ENCODE data around the gene OR5H14. TPM values are rescaled to one million over a fixed set of nuclear protein-coding genes. Genes with fewer than 3 reads are reported as not detected.
"Not testable (repeated sequence)": the region's sequence is repeated elsewhere in the genome, so short reads cannot be mapped to it uniquely, and the experiment has no call there.

The OR5H14 gene
- polyA plus RNA-seq (ENCODE audit: insufficient read length), result 0.02 TPM
- long read RNA-seq, donor 1, result 0 reads
- long read RNA-seq, donor 2, result 0 reads
- long read RNA-seq, donor 3, result 0 reads
- long read RNA-seq, donor 4, result 0 reads
- long read RNA-seq, donor 5, result 0 reads
- long read RNA-seq, donor 6, result 0 reads
- long read RNA-seq, donor 7, result 0 reads
- long read RNA-seq, donor 8, result 0 reads

GRCh38 chr3:98147179-98147578 lies at the start of gene OR5H14:
Gene OR5H14 (plus strand): TSS chr3:98147479. CDS start chr3:98149386, 1,907 bp downstream.
- DNase-seq, result no peak

DNA sequence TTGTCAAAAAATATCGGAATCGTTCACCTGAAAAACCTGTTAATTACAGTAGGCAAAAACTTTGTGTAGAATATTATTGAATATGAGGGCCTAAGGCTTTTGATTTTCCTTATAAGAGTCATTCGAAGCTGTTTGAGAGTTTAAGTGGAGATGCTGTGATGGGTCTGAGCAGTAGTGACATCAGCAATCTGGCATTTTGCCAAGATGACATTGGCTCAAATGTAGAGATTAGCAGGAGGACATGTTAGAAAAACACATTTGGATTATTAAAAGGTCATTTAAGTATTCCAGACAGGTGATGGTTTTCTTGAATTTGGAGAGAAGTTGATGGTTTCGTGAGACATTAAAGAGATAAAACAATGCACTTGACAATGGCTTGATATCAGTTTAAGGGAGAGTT lies 47.4 kb upstream of the OR5H14 start:
- no peak for DNase-seq

GRCh38 chr3:98108162-98108561 lies 39.1 kb upstream of the OR5H14 start:
- DNase-seq, result no peak

DNA sequence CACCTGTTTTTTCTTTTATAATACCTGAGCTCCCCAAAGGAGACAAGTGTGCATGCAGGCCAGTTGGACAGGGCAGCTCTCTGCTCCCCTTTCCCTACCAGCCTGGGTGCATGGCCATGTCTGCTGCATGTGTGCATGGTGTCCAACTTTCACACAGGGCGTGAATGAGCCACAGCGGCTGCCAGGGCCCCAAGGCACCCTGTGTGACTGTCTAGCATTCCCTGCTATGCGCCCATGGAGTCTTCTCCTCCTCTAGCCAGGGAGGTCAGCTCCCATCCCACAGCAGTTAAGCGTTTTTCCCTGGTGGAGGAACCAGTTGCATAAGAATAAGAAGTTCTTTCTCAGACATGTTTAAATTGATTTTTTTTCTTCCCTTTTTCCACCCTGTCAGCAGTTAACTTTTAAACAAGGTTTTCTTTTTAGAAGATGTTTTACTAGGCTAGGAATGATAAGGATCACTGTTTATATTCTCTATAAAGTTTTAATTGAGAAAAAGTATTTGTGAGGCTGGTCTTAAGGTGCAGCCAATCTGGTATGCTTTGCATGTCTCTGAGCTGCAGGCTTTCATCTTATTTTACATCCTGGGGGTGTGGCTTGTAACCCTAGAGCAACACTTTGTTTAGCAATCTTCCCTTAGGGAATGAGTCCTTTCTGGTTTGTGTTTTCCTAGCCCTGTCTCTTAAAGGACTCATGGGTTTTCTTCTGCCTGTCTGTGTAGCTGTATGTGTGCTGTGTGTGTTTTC lies 37.3 kb upstream of the OR5H14 start:
- no peak for DNase-seq

DNA sequence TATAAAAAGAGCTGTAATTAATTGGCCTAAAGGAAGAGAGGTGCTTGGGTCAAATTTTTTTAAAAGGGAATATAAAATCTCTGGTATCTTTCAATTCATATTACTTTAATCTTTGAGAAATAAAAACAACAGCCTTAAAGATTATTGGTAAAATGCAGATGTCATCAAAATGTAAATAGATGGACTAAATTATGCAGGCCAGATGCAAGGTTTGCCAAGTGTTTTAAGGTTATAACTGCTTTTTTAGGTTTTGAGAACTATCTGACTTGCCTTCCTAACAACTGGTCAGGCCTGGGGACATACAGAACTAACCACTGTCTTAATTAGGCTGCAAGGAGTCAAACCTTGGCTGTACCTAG lies 36.8 kb upstream of the OR5H14 start:
- DNase-seq, result no peak

- DNase-seq, result no peak
Measured at GRCh38 chr3:98114264-98114663, 33.0 kb upstream of the OR5H14 start.

DNA sequence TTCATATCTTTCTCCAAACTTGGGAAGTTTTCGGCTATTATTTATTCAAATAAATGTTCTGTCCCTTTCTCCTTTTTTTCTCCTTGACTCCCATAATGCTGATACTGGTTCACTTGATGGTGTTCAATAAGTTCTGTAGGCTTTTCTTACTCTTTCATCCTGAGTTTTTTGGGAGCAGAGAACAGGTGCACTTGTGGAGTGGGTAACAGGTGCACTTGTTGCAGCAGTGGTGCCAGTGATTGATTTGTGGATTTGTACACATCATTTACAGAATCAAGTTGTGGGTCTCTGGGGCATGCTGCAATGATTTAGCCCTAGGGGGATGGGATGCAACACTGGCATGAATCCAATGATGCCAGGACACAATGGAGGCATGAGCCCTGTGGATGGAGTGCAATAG lies 31.6 kb upstream of the OR5H14 start:
- DNase-seq, result no peak

DNA sequence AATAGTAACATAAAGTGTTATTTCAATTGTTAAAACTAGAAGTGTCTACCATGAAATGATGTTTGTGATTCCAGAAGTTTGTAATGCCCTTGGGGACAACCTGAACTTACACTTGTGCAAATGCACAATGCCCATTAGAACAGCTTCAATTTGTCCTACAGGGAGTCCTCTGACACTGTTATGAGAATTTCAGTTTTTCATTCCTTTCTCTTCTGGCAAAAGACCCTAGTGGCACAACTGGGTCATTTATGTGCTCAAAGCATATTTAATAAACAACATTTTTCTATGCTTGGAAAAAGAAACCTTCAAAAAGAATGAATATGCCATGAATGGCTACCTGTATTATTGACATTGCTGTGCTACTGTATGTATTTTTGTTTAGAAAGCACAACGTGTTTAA lies 16.9 kb upstream of the OR5H14 start, which contains the start of gene OR5H1:
Gene OR5H1, plus strand, starts transcription at position 301 of the 400 bp plus-strand sequence. CDS start 1,977 bp downstream, outside the sequence.
- DNase-seq, result no peak

DNA sequence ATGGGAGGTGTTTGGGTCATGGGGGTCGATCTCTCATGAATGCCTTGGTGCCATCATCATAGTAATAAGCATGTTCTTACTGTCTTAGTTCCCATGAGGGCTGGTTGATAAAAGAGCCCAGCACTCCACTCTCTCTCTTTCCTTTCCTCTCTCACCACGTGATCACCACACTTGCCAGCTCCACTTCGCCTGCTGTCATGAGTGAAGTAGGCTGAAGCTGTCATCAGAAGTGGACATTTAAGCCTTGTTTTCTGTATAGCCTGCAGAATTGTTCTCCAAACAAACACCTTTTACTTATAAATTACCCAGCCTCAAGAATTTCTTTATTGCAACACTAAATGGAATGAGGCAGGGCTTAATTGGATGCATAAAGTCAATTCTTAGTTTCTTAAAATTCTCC lies 10.6 kb upstream of the OR5H14 start:
- DNase-seq, result no peak

DNA sequence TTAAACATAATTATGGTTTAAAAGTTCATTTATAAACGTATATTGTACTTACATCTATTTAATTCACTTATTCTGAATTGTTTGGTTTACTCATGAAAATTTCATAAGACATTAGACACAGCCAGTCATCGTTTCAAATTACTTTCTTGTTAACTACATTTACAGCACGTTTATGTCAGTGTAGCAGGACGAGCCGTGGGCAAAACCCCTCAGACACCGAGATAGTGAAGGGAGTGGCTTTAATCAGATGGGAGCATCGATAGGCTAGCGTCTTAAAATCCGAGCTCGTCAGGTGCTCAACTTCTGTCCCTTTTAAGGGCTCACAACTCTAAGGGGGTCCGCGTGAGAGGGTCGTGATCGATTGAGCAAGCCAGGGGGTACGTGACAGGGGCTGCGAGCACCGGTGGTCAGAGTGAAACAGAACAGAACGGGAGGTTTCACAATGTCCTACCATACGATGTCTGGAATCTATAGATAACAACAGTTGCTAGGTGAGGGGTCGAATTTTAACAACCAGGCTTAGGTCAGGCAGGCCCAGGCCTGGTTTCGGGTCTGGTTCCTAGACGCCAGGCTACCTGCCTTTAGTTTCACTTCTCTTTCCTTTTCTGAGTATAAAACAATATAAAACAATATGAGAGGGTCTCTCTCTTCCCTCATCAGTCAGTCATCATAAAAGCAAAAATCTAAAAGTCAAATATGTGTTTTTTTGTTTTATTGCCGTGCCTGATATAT lies 9.3 kb upstream of the OR5H14 start:
- DNase-seq, result not testable (repeated sequence)

DNA sequence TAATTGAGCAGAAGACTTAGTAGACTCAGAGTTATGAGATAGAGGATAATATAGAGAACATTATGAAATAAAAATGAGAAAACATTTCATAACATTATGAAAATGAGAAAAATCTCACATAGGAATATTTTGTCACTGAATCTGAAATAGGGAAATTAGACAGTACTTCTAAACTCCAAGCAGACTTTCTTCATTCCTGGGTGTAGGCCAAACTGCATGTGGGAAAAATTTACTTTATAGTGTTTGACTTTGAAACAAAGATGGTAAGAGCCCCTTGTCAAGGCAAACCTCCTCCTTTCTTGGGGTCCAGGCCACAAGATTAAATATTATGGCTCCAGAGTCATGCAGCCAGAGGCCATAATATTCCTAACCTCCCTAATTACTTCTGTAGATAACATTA lies 6.7 kb upstream of the OR5H14 start:
- DNase-seq, result no peak

DNA sequence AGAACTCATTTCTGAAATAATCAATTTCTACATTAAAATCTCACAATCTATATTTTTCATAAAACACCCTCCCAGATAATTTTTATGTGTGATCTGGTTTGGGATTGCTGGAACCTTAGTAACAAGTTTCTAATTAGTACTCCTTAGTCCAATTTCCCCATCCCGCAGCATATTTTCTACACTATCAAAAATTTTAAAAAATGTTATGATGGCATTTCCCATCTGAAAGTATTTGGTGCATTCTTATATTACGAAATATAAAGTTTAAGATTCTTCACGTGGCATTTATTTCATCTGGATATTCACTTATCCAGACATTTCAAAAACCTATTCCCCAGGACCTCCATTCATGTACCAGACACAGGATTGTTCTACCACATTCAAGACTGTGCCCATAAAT lies 1.5 kb downstream of the OR5H14 start:
- no peak for DNase-seq

DNA sequence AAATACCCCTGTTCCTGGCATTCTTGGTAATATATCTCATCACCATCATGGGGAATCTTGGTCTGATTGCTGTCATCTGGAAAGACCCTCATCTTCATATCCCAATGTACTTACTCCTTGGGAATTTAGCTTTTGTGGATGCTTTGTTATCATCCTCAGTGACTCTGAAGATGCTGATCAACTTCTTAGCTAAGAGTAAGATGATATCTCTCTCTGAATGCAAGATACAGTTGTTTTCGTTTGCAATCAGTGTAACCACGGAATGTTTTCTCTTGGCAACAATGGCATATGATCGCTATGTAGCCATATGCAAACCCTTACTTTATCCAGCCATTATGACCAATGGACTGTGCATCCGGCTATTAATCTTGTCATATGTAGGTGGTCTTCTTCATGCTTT lies 2.2 kb downstream of the OR5H14 start:
- DNase-seq, result not testable (repeated sequence)

DNA sequence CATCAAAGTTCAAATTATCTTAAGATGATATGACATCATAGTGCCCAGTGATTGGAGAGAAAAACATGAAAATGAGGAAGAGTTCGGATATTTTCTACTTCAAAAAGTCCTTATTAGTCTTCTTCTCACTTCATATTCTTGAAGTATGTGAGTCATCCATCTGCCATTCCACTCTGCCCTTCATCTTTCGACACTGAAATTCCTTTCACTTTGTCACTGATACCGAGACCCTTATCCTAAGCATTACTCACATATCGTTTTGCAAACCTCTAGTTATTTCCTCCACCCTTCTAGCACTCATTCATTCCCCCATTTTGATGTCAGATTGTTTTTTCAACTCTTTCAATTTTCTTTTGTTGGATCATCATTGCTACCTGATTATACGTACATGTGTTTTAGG lies 4.0 kb downstream of the OR5H14 start:
- DNase-seq, result no peak

DNA sequence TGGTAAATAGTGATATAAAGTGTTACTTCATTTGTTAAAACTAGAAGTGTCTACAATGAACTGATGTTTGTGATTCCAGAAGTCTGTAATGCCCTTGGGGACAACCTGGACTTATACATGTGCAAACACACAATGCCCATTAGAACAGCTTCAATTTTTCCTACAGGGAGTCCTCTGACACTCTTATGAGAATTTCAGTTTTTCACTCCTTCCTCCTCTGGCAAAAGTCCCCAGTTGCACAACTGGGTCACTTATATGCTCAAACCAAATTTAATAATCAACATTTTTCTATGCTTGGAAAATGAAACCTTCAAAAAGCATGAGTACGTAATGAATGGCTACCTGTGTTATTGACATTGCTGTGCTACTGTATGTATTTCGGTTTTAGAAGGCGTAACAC lies 19.1 kb downstream of the OR5H14 start, which contains the start of gene OR5H15:
Gene OR5H15, plus strand, starts transcription at position 301 of the 400 bp plus-strand sequence. CDS start 2,004 bp downstream, outside the sequence.
- DNase-seq, result no peak

DNA sequence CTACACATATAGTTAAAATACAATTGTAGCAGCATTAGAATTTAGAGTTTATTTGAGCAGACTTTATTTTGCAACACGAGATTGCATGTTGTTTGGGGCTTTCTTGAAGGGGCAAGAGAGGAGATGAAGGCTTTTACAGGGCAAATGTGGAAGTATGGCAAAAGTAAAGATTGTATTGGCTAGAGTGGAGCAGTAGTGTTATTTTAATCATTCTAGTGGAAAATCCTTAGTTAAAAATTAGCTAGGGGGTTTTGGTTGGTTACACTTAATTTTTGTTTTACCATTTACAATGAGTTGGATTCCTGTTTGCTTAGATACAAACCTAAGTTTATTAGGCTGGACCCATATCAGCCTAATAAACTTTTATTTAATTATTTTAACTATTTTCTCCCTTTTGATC lies 23.8 kb downstream of the OR5H14 start:
- no peak for DNase-seq

DNA sequence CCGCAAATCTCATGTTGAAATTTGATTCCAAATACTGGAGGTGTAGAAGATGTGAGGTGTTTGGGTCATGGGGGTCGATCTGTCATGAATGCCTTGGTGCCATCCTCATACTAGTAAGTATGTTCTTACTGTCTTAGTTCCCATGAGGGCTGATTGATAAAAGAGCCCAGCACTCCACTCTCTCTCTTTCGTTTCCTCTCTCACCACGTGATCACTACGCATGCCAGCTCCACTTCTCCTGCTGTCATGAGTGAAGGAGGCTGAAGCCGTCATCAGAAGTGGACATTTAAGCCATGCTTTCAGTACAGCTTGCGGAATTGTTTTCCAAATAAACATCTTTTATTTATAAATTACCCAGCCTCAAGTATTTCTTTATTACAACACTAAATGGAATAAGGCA lies 25.3 kb downstream of the OR5H14 start:
- DNase-seq, result no peak

- DNase-seq, result no peak
Measured at GRCh38 chr3:98180319-98180890, 33.1 kb downstream of the OR5H14 start.

GRCh38 chr3:98182196-98182595 lies 34.9 kb downstream of the OR5H14 start:
- no peak for DNase-seq

GRCh38 chr3:98185180-98185579 lies 37.9 kb downstream of the OR5H14 start:
- DNase-seq, result no peak

- DNase-seq, result no peak
Measured at GRCh38 chr3:98188545-98188944, 41.3 kb downstream of the OR5H14 start.

DNA sequence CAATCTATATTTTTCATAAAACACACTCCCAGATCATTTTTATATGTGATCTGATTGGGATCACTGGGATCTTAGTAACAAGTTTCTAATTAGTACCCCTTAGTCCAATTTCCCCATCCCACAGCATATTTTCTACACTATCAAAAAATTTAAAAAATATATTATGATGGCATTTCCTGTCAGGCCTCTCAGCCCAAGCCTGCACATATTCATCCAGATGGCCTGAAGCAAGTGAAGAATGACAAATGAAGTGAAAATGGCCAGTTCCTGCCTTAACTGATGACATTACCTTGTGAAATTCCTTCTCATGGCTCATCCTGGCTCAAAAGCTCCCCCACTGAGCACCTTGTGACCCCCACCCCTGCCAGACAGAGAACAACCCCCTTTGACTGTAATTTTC lies 43.6 kb downstream of the OR5H14 start:
- DNase-seq, result not testable (repeated sequence)

GRCh38 chr3:98196293-98196692 lies 49.0 kb downstream of the OR5H14 start:
- not testable (repeated sequence) for DNase-seq
